H9 (cell line): Measurements from ENCODE around the gene TIGD2. TPM values are rescaled to one million over a fixed set of nuclear protein-coding genes. Genes with fewer than 3 reads are reported as not detected.

Experiments used
- DNase-seq: peaks from one replicate; pipeline ENCODE4 v3.0.0-alpha.2; 2017
- H2AFZ ChIP-seq: one replicate; pipeline ENCODE4 v1.6.1; 2013; ENCODE audit warnings: mild to moderate bottlenecking, low read length, control low read depth, moderate library complexity
- H2AK5ac ChIP-seq: 2 replicates; pipeline ENCODE4 v1.6.1; 2013; ENCODE audit warnings: low read length, control low read depth, mixed read lengths; ENCODE audit not compliant: insufficient read length
- H2BK120ac ChIP-seq: one replicate; pipeline ENCODE4 v1.6.1; 2013; ENCODE audit warnings: low read depth, mild to moderate bottlenecking, low read length, control low read depth, inconsistent platforms; ENCODE audit not compliant: poor library complexity, severe bottlenecking
- H2BK12ac ChIP-seq: 2 replicates; pipeline ENCODE4 v1.6.1; 2013; ENCODE audit warnings: low read length, control low read depth, mixed read lengths, low read depth; ENCODE audit not compliant: insufficient read length
- H2BK15ac ChIP-seq: 2 replicates; pipeline ENCODE4 v1.6.1; 2013; ENCODE audit warnings: low read depth, low read length, control low read depth
- H2BK20ac ChIP-seq: one replicate; pipeline ENCODE4 v1.6.1; 2013; ENCODE audit warnings: low read depth, mild to moderate bottlenecking, low read length, control low read depth, inconsistent platforms; ENCODE audit not compliant: poor library complexity, severe bottlenecking
- H2BK5ac ChIP-seq: 2 replicates; pipeline ENCODE4 v1.6.1; 2013; ENCODE audit warnings: low read length, control low read depth, mixed read lengths; ENCODE audit not compliant: insufficient read length
- H3K14ac ChIP-seq: 2 replicates; pipeline ENCODE4 v1.6.1; 2013; ENCODE audit warnings: low read length, control low read depth; ENCODE audit not compliant: insufficient read depth
- H3K18ac ChIP-seq: 2 replicates; pipeline ENCODE4 v1.6.1; 2013; ENCODE audit warnings: low read depth, mild to moderate bottlenecking, mixed read lengths, low read length, control low read depth; ENCODE audit not compliant: insufficient read length
- H3K23ac ChIP-seq: 2 replicates; pipeline ENCODE4 v1.6.1; 2013; ENCODE audit warnings: low read length, control low read depth, mixed read lengths, low read depth; ENCODE audit not compliant: insufficient read length
- H3K23me2 ChIP-seq: 2 replicates; pipeline ENCODE4 v1.6.1; 2013; ENCODE audit warnings: low read depth, mild to moderate bottlenecking, mixed read lengths, low read length, control low read depth; ENCODE audit not compliant: insufficient read length, poor library complexity, severe bottlenecking
- H3K27ac ChIP-seq: 2 replicates; pipeline ENCODE4 v1.5.1; 2013; ENCODE audit warnings: low read length, control low read depth, mixed read lengths, low read depth; ENCODE audit not compliant: insufficient read length
- H3K27me3 ChIP-seq: 2 replicates; pipeline ENCODE4 v1.6.1; 2013; ENCODE audit warnings: low read length, control low read depth, inconsistent platforms; ENCODE audit not compliant: insufficient read depth
- H3K4ac ChIP-seq: 2 replicates; pipeline ENCODE4 v1.6.1; 2013; ENCODE audit warnings: low read depth, mild to moderate bottlenecking, control low read depth, inconsistent platforms, low read length, moderate library complexity
- H3K4me1 ChIP-seq: 2 replicates; pipeline ENCODE4 v1.6.1; 2013; ENCODE audit warnings: low read length, control low read depth, inconsistent platforms; ENCODE audit not compliant: insufficient read depth
- H3K4me2 ChIP-seq: 2 replicates; pipeline ENCODE4 v1.6.1; 2013; ENCODE audit warnings: low read length, control low read depth, mixed read lengths; ENCODE audit not compliant: insufficient read length, insufficient read depth
- H3K56ac ChIP-seq: 2 replicates; pipeline ENCODE4 v1.6.1; 2013; ENCODE audit warnings: low read depth, mild to moderate bottlenecking, mixed read lengths, low read length, control low read depth; ENCODE audit not compliant: insufficient read length
- H3K79me1 ChIP-seq: 2 replicates; pipeline ENCODE4 v1.6.1; 2013; ENCODE audit warnings: low read depth, mild to moderate bottlenecking, moderate library complexity, low read length, control low read depth, inconsistent platforms; ENCODE audit not compliant: insufficient read depth, poor library complexity, severe bottlenecking
- H3K79me2 ChIP-seq: 2 replicates; pipeline ENCODE4 v1.6.1; 2013; ENCODE audit warnings: low read length, control low read depth, inconsistent platforms; ENCODE audit not compliant: insufficient read depth
- H3K9ac ChIP-seq: 2 replicates; pipeline ENCODE4 v1.6.1; 2013; ENCODE audit warnings: low read length, control low read depth, mixed read lengths; ENCODE audit not compliant: insufficient read length; ENCODE audit errors: extremely low read depth
- H3K9me3 ChIP-seq: one replicate; pipeline ENCODE4 v1.6.1; 2013; ENCODE audit warnings: low read depth, low read length, inconsistent platforms; ENCODE audit not compliant: control insufficient read depth
- H3T11ph ChIP-seq: one replicate; pipeline ENCODE4 v1.6.1; 2013; ENCODE audit warnings: mild to moderate bottlenecking, low read length, control low read depth, inconsistent platforms
- H4K20me1 ChIP-seq: one replicate; pipeline ENCODE4 v1.6.1; 2013; ENCODE audit not compliant: control insufficient read depth, insufficient read length, insufficient read depth
- H4K5ac ChIP-seq: 2 replicates; pipeline ENCODE4 v1.6.1; 2013; ENCODE audit warnings: low read depth, mild to moderate bottlenecking, mixed read lengths, low read length, control low read depth; ENCODE audit not compliant: insufficient read length
- H4K8ac ChIP-seq: replicated peaks from 2 replicates; pipeline ENCODE4 v1.6.1; 2013; ENCODE audit warnings: low read length, control low read depth, mixed read lengths, low read depth; ENCODE audit not compliant: insufficient read length
- H4K91ac ChIP-seq: 2 replicates; pipeline ENCODE4 v1.6.1; 2013; ENCODE audit warnings: low read depth, mild to moderate bottlenecking, moderate library complexity, mixed read lengths, low read length, control low read depth; ENCODE audit not compliant: insufficient read length
- H3K27ac Mint-ChIP-seq, 3 experiments: 2 replicates in 2 of 3; 3 replicates in 1 of 3; pipeline ENCODE4 v1.8.0; 2020 to 2021; ENCODE audit warnings: mixed read lengths in 3 of 3, mild to moderate bottlenecking in 1 of 3, moderate library complexity in 1 of 3
- H3K27me3 Mint-ChIP-seq: 2 replicates; pipeline ENCODE4 v1.8.0; 2021; ENCODE audit warnings: low read depth, mild to moderate bottlenecking, moderate library complexity, mixed read lengths
- H3K36me3 Mint-ChIP-seq, 3 experiments: 2 replicates in 2 of 3; 3 replicates in 1 of 3; pipeline ENCODE4 v1.8.0; 2020 to 2021; ENCODE audit warnings: low read depth in 3 of 3, mixed read lengths in 3 of 3; ENCODE audit not compliant: insufficient read depth in 1 of 3
- H3K4me1 Mint-ChIP-seq, 2 experiments: 2 replicates each; pipeline ENCODE4 v1.8.0; 2020; ENCODE audit warnings: mixed read lengths in 2 of 2
- H3K4me3 Mint-ChIP-seq, 2 experiments: 2 replicates in 1 of 2; 3 replicates in 1 of 2; pipeline ENCODE4 v1.8.0; 2020 to 2021; ENCODE audit warnings: mild to moderate bottlenecking in 2 of 2, mixed read lengths in 2 of 2, moderate library complexity in 1 of 2
- H3K9me3 Mint-ChIP-seq, 2 experiments: 2 replicates in 1 of 2; 3 replicates in 1 of 2; pipeline ENCODE4 v1.8.0; 2020; ENCODE audit warnings: mild to moderate bottlenecking in 2 of 2, mixed read lengths in 2 of 2, moderate library complexity in 1 of 2
- CTCF ChIP-seq: fragments of 200-600 bp; sonication (generic); conservative IDR thresholded peaks from 3 replicates; pipeline ENCODE4 v1.8.0; 2021; ENCODE audit warnings: antibody characterized with exemption, mild to moderate bottlenecking
- WGBS: extraction: QIAGEN DNeasy Blood & Tissue Kit; methylation state at CpG from one replicate; pipeline ENCODE4 v1.1.7; 2013; ENCODE audit warnings: missing lambda C conversion rate, low lambda C conversion rate, mixed read lengths; ENCODE audit not compliant: insufficient read length; ENCODE audit errors: extremely low coverage; 5-methylcytosine and 5-hydroxymethylcytosine counted together
- total RNA-seq: library from RNA; stranded (reverse); gene quantifications from 2 replicates; pipeline ENCODE4 v1.2.1, GENCODE V29; 2021

Gene TIGD2
- total RNA-seq, 1 experiment from 2014 or later: 10.4 TPM

GRCh38 chr4:89123451-89123851, 12.1 kb downstream of the TIGD2 start:
- Histone ChIP-seq H3K9me3 (no peaks in the 10 kb centered on the region), H3T11ph (no peak overlapping the region), H3K56ac (no peak overlapping the region), H3K14ac (no peak overlapping the region), H3K23me2 (no peaks in the 10 kb centered on the region), H2BK15ac (no peak overlapping the region), H2BK20ac (no peak overlapping the region), H4K8ac (no peak overlapping the region), H3K27me3 (no peaks in the 10 kb centered on the region), H4K20me1 (no peaks in the 10 kb centered on the region), H2AK5ac (no peak overlapping the region), H2BK12ac (no peak overlapping the region), H2BK120ac (no peak overlapping the region), H3K4me1 (no peaks in the 10 kb centered on the region), H3K9ac (no peak overlapping the region), H2AFZ (no peak overlapping the region), H3K4ac (no peak overlapping the region), H3K79me2 (no peaks in the 10 kb centered on the region), H2BK5ac (no peak overlapping the region), H3K18ac (no peak overlapping the region), H3K23ac (no peak overlapping the region), H4K5ac (no peak overlapping the region), H3K79me1 (no peaks in the 10 kb centered on the region), H3K27ac (no peak overlapping the region), H3K4me2 (no peak overlapping the region), H4K91ac (no peak overlapping the region)
- DNase-seq: no peak
- Mint-ChIP-seq H3K4me3 (no peak overlapping the region), H3K4me1 (peaks cover 4 to 11% of the 10 kb centered on the region in 2 experiments), H3K27me3 (no peaks in the 10 kb centered on the region), H3K27ac (peak overlapping the region in 1 of 3 experiments; percentile 11; a peak in 1 of 7 replicates), H3K36me3 (peaks cover 0 to 5% (median 4%) of the 10 kb centered on the region in 3 experiments; a peak in 4 of 7 replicates), H3K9me3 (peaks cover 3 to 4% of the 10 kb centered on the region in 2 experiments; a peak in 2 of 5 replicates)
- no CpG with 5 or more reads among the region's 5 CpGs for WGBS
- no peak for TF ChIP-seq CTCF
